ENCODE measurements around the gene HAPSTR1. TPM values are rescaled to one million over a fixed set of nuclear protein-coding genes. Genes with fewer than 3 reads are reported as not detected.
A peak's percentile ranks its signal among the peaks of the same experiment; 100 is the strongest.

The HAPSTR1 gene
- total and polyA plus RNA-seq, 2 of the 13 experiments (the other 11 are each of a cell fraction or from before 2014, with no cell fraction given), result 25.2 to 83.2 TPM

- TF ChIP-seq GATA4 (IDR thresholded peaks at IDR 0.05; ENCODE audit: borderline replicate concordance, low read depth) (no peak), ZNF207 (IDR thresholded peaks at IDR 0.05; ENCODE audit: borderline replicate concordance) (no peak), PITX1 (CRISPR knock-in tag; IDR thresholded peaks at IDR 0.05) (no peak), HNRNPUL1 (IDR thresholded peaks at IDR 0.05; ENCODE audit: low read depth, low read length) (no peak), ATF3 (CRISPR knock-in tag; IDR thresholded peaks at IDR 0.05) (peak; percentile 19; the same call in 1 of the 2 replicates), ETV6 (CRISPR knock-in tag; conservative IDR thresholded peaks at IDR 0.05) (no peak), FLYWCH1 (CRISPR knock-in tag; IDR thresholded peaks at IDR 0.05) (no peak), ZBTB10 (CRISPR knock-in tag; IDR thresholded peaks at IDR 0.05; ENCODE audit: borderline replicate concordance) (no peak), NR1H2 (CRISPR knock-in tag; IDR thresholded peaks at IDR 0.05; ENCODE audit: borderline replicate concordance, low read depth) (no peak), ZNF30 (CRISPR knock-in tag; IDR thresholded peaks at IDR 0.05) (no peak), SOX6 (IDR thresholded peaks at IDR 0.05) (no peak), SOX6 (CRISPR knock-in tag; IDR thresholded peaks at IDR 0.05) (peak; percentile 21; the same call in 1 of the 2 replicates), ZNF691 (CRISPR knock-in tag; IDR thresholded peaks at IDR 0.05; ENCODE audit: borderline replicate concordance, low read depth) (0 out of 2 replicates have a peak, but pooled peaks have one; percentile 53), ZNF878 (CRISPR knock-in tag; IDR thresholded peaks at IDR 0.05) (no peak), POGZ (CRISPR knock-in tag; IDR thresholded peaks at IDR 0.05) (no peak), SMAD3 (CRISPR knock-in tag; IDR thresholded peaks at IDR 0.05) (0 out of 2 replicates have a peak, but pooled peaks have one; percentile 57), GZF1 (CRISPR knock-in tag; IDR thresholded peaks at IDR 0.05) (0 out of 2 replicates have a peak, but pooled peaks have one; percentile 61), PATZ1 (CRISPR knock-in tag; IDR thresholded peaks at IDR 0.05) (peak; percentile 44; the same call in 1 of the 2 replicates), ZBTB38 (CRISPR knock-in tag; IDR thresholded peaks at IDR 0.05) (peak; percentile 80; the same call in 1 of the 2 replicates), ZNF7 (CRISPR knock-in tag; IDR thresholded peaks at IDR 0.05) (no peak), IRX3 (CRISPR knock-in tag; IDR thresholded peaks at IDR 0.05; ENCODE audit: borderline replicate concordance, low read depth) (no peak), HHEX (CRISPR knock-in tag; IDR thresholded peaks at IDR 0.05) (no peak), SP4 (CRISPR knock-in tag; IDR thresholded peaks at IDR 0.05) (peak; percentile 68; the same call in 1 of the 2 replicates)
Measured at GRCh38 chr16:9138731-9139501, 47.5 kb downstream of the HAPSTR1 start (continued).
